Measurements from ENCODE around the gene GBA2. TPM values are rescaled to one million over a fixed set of nuclear protein-coding genes. Genes with fewer than 3 reads are reported as not detected.

GBA2 gene
- total and polyA plus RNA-seq, 7 donors, result 36.1 to 107 (median 47.4) TPM

- TF ChIP-seq CTCF (IDR thresholded peaks at IDR 0.05), result no peak
- intact Hi-C loops (cut with DNase I), result no loop called here
- Histone ChIP-seq H3K4me1 (peaks cover 19% of the 10 kb centered on the region), H3K9me3 (no peaks in the 10 kb centered on the region), H3K27me3 (ENCODE audit: insufficient read depth in 3 of 3, low read length in 2 of 3) (no peaks in the 10 kb centered on the region), H3K27ac (peak overlapping the region; percentile 94), H3K36me3 (ENCODE audit: insufficient read depth in 1 of 2, low read depth in 1 of 2) (peaks cover 4 to 33% of the 10 kb centered on the region in 2 donors), H3K4me3 (peak overlapping the region; percentile 82)
- ATAC-seq (no peak), DNase-seq (no peak)
Measured at GRCh38 chr9:35757892-35758275, 8.9 kb upstream of the GBA2 start.

GRCh38 chr9:35757226-35757891 is 8.3 kb upstream of the GBA2 start:
- H3K9me3 ChIP-seq, result no peaks in the 10 kb centered on the region
- 5 to 10% (median 8%) methylated on average over 20 of the region's 20 CpGs for WGBS, 3 donors

GRCh38 chr9:35756275-35757225 is 7.5 kb upstream of the GBA2 start:
- intact Hi-C loops (cut with DNase I), result no loop called here
- WGBS, 3 donors, result 9 to 12% (median 11%) methylated on average over 42 to 48 of the region's 48 CpGs
- H3K36me3 ChIP-seq (ENCODE audit: insufficient read depth in 1 of 2, low read depth in 1 of 2), result peaks cover 4 to 46% of the 10 kb centered on the region in 2 donors
- peak; percentile 81 to 87 (median 86) for ATAC-seq
- peak overlapping the region; percentile 82 for H3K4me3 ChIP-seq
- peak overlapping the region; percentile 94 for H3K27ac ChIP-seq
- no peaks in the 10 kb centered on the region for H3K9me3 ChIP-seq
- H3K27me3 ChIP-seq (ENCODE audit: insufficient read depth in 3 of 3, low read length in 2 of 3), result no peaks in the 10 kb centered on the region
- peak; percentile 46 for TF ChIP-seq CTCF (IDR thresholded peaks at IDR 0.05)
- peak; percentile 75 to 87 for DNase-seq
- H3K4me1 ChIP-seq, result peaks cover 19% of the 10 kb centered on the region

More at GRCh38 chr9:35757226-35757891, 8.3 kb upstream of the GBA2 start:
- H3K27ac ChIP-seq, result peak overlapping the region; percentile 94
- intact Hi-C loops (cut with DNase I), result no loop called here
- no peak for TF ChIP-seq CTCF (IDR thresholded peaks at IDR 0.05)
- peaks cover 4 to 38% of the 10 kb centered on the region in 2 donors for H3K36me3 ChIP-seq (ENCODE audit: insufficient read depth in 1 of 2, low read depth in 1 of 2)
- peaks cover 19% of the 10 kb centered on the region for H3K4me1 ChIP-seq
- no peaks in the 10 kb centered on the region for H3K27me3 ChIP-seq (ENCODE audit: insufficient read depth in 3 of 3, low read length in 2 of 3)
- H3K4me3 ChIP-seq, result peak overlapping the region; percentile 82
- peak; percentile 61 to 68 (median 64) for ATAC-seq
- peak in 1 of 2 donors; percentile 42 for DNase-seq

- Histone ChIP-seq H3K4me1 (peaks cover 27% of the 10 kb centered on the region), H3K27me3 (ENCODE audit: insufficient read depth in 3 of 3, low read length in 2 of 3) (no peaks in the 10 kb centered on the region), H3K27ac (no peak overlapping the region), H3K36me3 (ENCODE audit: insufficient read depth in 1 of 2, low read depth in 1 of 2) (peaks cover 7 to 59% of the 10 kb centered on the region in 2 donors), H3K4me3 (no peak overlapping the region), H3K9me3 (no peaks in the 10 kb centered on the region)
- 92 to 99% (median 92%) methylated on average over 4 of the region's 4 CpGs for WGBS, 3 donors
- intact Hi-C loops (cut with DNase I), result no loop called here
- DNase-seq (no peak), ATAC-seq (no peak)
- TF ChIP-seq CTCF (IDR thresholded peaks at IDR 0.05), result no peak
Measured at GRCh38 chr9:35755071-35755470, 6.0 kb upstream of the GBA2 start.
